ENCODE measurements around the gene NSD2.
"Not testable (repeated sequence)": the region's sequence is repeated elsewhere in the genome, so short reads cannot be mapped to it uniquely, and the experiment has no call there.

Gene NSD2

GRCh38 chr4:1842339-1842895 is 28.8 kb upstream of the NSD2 start:
- DNase-seq, result no peak

GRCh38 chr4:1842993-1843448 is 28.2 kb upstream of the NSD2 start:
- DNase-seq, result no peak

- no peak for DNase-seq
Observed at GRCh38 chr4:1843852-1844251, 27.3 kb upstream of the NSD2 start.

GRCh38 chr4:1844618-1845017 is 26.6 kb upstream of the NSD2 start:
- DNase-seq, result not testable (repeated sequence)

- no peak for DNase-seq
Observed at GRCh38 chr4:1846580-1846979, 24.6 kb upstream of the NSD2 start.

GRCh38 chr4:1850276-1850675 is 20.9 kb upstream of the NSD2 start:
- no peak for DNase-seq

- DNase-seq, result no peak
Observed at GRCh38 chr4:1851160-1851559, 20.0 kb upstream of the NSD2 start.

GRCh38 chr4:1851575-1852410 is 19.4 kb upstream of the NSD2 start:
- no peak for DNase-seq

GRCh38 chr4:1852904-1853623 is 18.1 kb upstream of the NSD2 start:
- no peak for DNase-seq

- DNase-seq, result no peak
Observed at GRCh38 chr4:1854752-1855151, 16.4 kb upstream of the NSD2 start.

GRCh38 chr4:1855333-1856070 is 15.7 kb upstream of the NSD2 start:
- no peak for DNase-seq

GRCh38 chr4:1856071-1856942 is 14.9 kb upstream of the NSD2 start, which contains the start of gene LETM1:
Gene LETM1 (minus strand): TSS chr4:1856156. CDS start chr4:1855950, 206 bp downstream.
- DNase-seq, result peak; percentile 89

GRCh38 chr4:1856943-1857699 is 14.1 kb upstream of the NSD2 start:
- no peak for DNase-seq

GRCh38 chr4:1857931-1858330 is 13.3 kb upstream of the NSD2 start:
- DNase-seq, result no peak

- no peak for DNase-seq
Observed at GRCh38 chr4:1859389-1859753, 11.8 kb upstream of the NSD2 start.

GRCh38 chr4:1862055-1862911 is 8.9 kb upstream of the NSD2 start:
- DNase-seq, result no peak

- DNase-seq, result no peak
Observed at GRCh38 chr4:1862961-1863296, 8.3 kb upstream of the NSD2 start.

- DNase-seq, result no peak
Observed at GRCh38 chr4:1863297-1864033, 7.7 kb upstream of the NSD2 start.

Data from activated CD4-positive, alpha-beta T cell treated with anti-CD3 and anti-CD28 coated beads for 1 hour (primary cell).